OCI-LY7 (cell line): ENCODE results near the gene ACAN. TPM values are rescaled to one million over a fixed set of nuclear protein-coding genes. Genes with fewer than 3 reads are reported as not detected.

Experiments
- BruUV-seq: library from RNA; stranded (reverse); fragments of 400-500 nt; replicated peaks from 2 replicates; lab custom pipeline; 2021; lab: Mats Ljungman, UMichigan
- CTCF ChIA-PET: fragments of 300-600 bp; sonication (Branson Sonifier 250); formaldehyde crosslinking; loops from one replicate; lab custom pipeline; 2022; ENCODE audit warnings: antibody characterized with exemption; ENCODE audit not compliant: unreplicated experiment; lab: Charles Lee
- POLR2A ChIA-PET: fragments of 300-600 bp; sonication (Branson Sonifier 250); formaldehyde crosslinking; loops from one replicate; lab custom pipeline; 2022; ENCODE audit warnings: antibody characterized with exemption; lab: Charles Lee
- DNase-seq: peaks from one replicate; pipeline ENCODE4 v3.0.0-alpha.2; 2015; ENCODE audit warnings: low spot score
- H2AFZ ChIP-seq: fragments of 200-600 bp; sonication (generic), shearing (Covaris generic); 2 replicates; pipeline ENCODE4 v1.6.1; 2014; ENCODE audit warnings: mild to moderate bottlenecking, antibody characterized with exemption, low read length, moderate library complexity
- H3K27ac ChIP-seq: fragments of 200-600 bp; sonication (generic); 2 replicates; pipeline ENCODE4 v1.5.1; 2014; ENCODE audit warnings: mixed run types, low read depth, mild to moderate bottlenecking, moderate library complexity, low read length, inconsistent platforms; ENCODE audit not compliant: poor library complexity, severe bottlenecking
- H3K36me3 ChIP-seq: fragments of 200-600 bp; sonication (generic); 2 replicates; pipeline ENCODE4 v1.6.1; 2014; ENCODE audit warnings: mild to moderate bottlenecking, antibody characterized with exemption, low read length, moderate library complexity, mixed read lengths; ENCODE audit not compliant: insufficient read depth
- H3K4me1 ChIP-seq: fragments of 200-600 bp; sonication (generic); 2 replicates; pipeline ENCODE4 v1.5.1; 2014; ENCODE audit warnings: mild to moderate bottlenecking, low read length; ENCODE audit not compliant: insufficient read depth, poor library complexity, severe bottlenecking
- H3K4me2 ChIP-seq: fragments of 200-600 bp; sonication (generic); 2 replicates; pipeline ENCODE4 v1.6.1; 2014; ENCODE audit warnings: mild to moderate bottlenecking, low read length
- H3K4me3 ChIP-seq: fragments of 200-600 bp; sonication (generic); 2 replicates; pipeline ENCODE4 v1.5.1; 2014; ENCODE audit warnings: mild to moderate bottlenecking, low read depth, low read length; ENCODE audit not compliant: poor library complexity, severe bottlenecking
- H3K79me2 ChIP-seq: fragments of 200-600 bp; sonication (generic); 2 replicates; pipeline ENCODE4 v1.6.1; 2016; ENCODE audit warnings: low read depth, mild to moderate bottlenecking, low read length, moderate library complexity, mixed read lengths; ENCODE audit not compliant: insufficient read depth
- H3K9me2 ChIP-seq: fragments of 200-600 bp; sonication (generic); 2 replicates; pipeline ENCODE4 v1.6.1; 2016; ENCODE audit warnings: mild to moderate bottlenecking, low read length, mixed read lengths; ENCODE audit not compliant: insufficient read depth
- H3K9me3 ChIP-seq: fragments of 200-600 bp; sonication (generic); 2 replicates; pipeline ENCODE4 v1.6.1; 2014; ENCODE audit warnings: mild to moderate bottlenecking, mixed run types, low read length, mixed read lengths
- H4K20me1 ChIP-seq: fragments of 200-600 bp; sonication (generic); 2 replicates; pipeline ENCODE4 v1.6.1; 2014; ENCODE audit warnings: mild to moderate bottlenecking, antibody characterized with exemption, low read length, moderate library complexity, mixed read lengths; ENCODE audit not compliant: insufficient read depth
- EZH2phosphoT487 ChIP-seq: fragments of 200-600 bp; sonication (generic); IDR thresholded peaks from 2 replicates; pipeline ENCODE4 v1.6.1; 2018; ENCODE audit warnings: low read depth, borderline replicate concordance, mild to moderate bottlenecking, mixed run types, antibody characterized with exemption, low read length, moderate library complexity, mixed read lengths
- intact Hi-C: fragments of 100-400 bp; cut with micrococcal nuclease; formaldehyde crosslinking; loops from one replicate; pipeline ENCODE4 v1.10.0; 2022; ENCODE audit not compliant: unreplicated experiment
- total RNA-seq, 2 experiments: library from RNA; depleted of rRNA in 1 of 2; stranded (reverse); fragments of >200 nt in 1 of 2; shearing (Covaris generic) in 1 of 2; gene quantifications; 2 replicates each; pipeline ENCODE4 v1.2.3, GENCODE V29; 2014 to 2022
- TF ChIP-seq, protein P1 (sequence below): fragments of 200-600 bp; sonication (generic); conservative IDR thresholded peaks from 2 replicates; pipeline ENCODE4 v1.5.1; 2014; ENCODE audit warnings: mild to moderate bottlenecking, antibody characterized with exemption, low read length, moderate library complexity, mixed read lengths

Gene ACAN
- total RNA-seq, 2 experiments from 2014 or later: not detected

DNA sequence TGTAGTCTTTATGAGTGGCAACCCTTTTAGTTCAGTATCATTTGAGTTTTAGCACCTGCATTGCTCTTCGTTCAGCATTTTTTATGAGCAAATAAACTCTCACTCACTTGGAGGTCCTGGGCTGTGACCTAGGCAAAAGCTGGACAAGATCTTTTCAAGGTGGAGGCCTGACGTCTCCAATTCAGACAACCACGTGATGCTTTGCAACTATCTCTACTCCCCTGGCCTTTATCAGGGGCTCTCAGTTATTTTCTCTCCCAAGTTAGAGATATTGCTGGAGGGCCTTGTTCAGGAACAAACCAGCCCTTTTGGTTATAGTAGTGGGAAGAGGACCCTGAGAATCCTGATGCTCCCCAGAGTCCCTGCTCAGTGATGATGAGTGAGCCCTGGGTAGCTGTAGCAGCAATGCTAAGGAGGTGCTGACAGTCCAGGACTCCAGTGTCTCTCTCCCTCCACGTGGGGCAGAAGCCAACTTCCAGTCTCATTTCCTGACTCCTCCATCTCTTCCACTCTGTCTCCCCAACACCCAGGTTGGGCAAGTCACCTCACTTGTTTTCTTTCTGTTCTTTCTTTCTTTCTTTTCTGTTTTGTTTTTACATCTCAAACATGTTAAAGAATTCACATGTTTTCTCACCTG is 61.7 kb downstream of the ACAN start:
- no TSS peak for BruUV-seq
- ChIA-PET CTCF (no interaction called here), POLR2A (interaction anchor here (0.7 kb wide), 1 partner anchor 390 kb away, joined by 3 read pairs; no protein-coding TSS in a partner anchor)
- no peak for DNase-seq
- Histone ChIP-seq H3K9me3 (no peaks in the 10 kb centered on the region), H3K9me2 (no peaks in the 10 kb centered on the region), H3K4me2 (no peak overlapping the region), H3K4me3 (no peak overlapping the region), H3K79me2 (no peaks in the 10 kb centered on the region), H3K27ac (no peak overlapping the region), H2AFZ (no peak overlapping the region), H4K20me1 (no peaks in the 10 kb centered on the region), H3K36me3 (no peaks in the 10 kb centered on the region), H3K4me1 (no peaks in the 10 kb centered on the region)
- TF ChIP-seq, protein P1, sequence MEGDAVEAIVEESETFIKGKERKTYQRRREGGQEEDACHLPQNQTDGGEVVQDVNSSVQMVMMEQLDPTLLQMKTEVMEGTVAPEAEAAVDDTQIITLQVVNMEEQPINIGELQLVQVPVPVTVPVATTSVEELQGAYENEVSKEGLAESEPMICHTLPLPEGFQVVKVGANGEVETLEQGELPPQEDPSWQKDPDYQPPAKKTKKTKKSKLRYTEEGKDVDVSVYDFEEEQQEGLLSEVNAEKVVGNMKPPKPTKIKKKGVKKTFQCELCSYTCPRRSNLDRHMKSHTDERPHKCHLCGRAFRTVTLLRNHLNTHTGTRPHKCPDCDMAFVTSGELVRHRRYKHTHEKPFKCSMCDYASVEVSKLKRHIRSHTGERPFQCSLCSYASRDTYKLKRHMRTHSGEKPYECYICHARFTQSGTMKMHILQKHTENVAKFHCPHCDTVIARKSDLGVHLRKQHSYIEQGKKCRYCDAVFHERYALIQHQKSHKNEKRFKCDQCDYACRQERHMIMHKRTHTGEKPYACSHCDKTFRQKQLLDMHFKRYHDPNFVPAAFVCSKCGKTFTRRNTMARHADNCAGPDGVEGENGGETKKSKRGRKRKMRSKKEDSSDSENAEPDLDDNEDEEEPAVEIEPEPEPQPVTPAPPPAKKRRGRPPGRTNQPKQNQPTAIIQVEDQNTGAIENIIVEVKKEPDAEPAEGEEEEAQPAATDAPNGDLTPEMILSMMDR: no peak
- TF ChIP-seq EZH2phosphoT487: no peak
- intact Hi-C loops: no loop called here

DNA sequence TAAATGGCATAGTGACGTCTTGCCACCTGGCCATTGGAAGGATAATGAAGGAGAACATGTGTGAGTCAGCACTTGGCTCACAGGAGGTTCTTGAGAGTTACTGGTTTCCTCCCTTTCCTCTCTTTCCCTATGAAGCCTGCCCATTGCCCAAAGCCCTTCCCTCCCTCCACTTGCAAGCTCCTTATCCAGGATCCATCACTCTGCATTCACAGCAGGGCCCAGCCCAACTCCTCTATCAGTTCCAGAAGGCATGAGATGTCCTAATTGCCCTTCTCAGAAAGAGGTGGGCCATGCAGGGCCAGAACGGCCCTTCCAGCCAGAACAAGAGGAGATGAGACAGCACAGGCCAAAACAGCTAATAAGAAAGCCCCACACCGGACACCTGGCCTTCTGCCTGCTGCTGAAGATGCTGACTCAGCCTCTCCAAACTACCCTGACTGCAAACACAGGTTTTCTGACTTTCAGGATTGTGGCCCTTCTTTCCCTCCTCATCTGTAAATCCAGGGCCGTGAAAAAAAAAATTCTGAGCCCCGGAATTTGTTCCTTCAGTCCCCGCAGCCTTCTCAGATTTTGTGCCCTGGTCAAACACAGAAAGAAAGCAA is 62.4 kb downstream of the ACAN start:
- Histone ChIP-seq H3K79me2 (no peaks in the 10 kb centered on the region), H3K27ac (no peak overlapping the region), H3K9me3 (no peaks in the 10 kb centered on the region), H2AFZ (no peak overlapping the region), H3K4me2 (no peak overlapping the region), H3K4me3 (no peak overlapping the region), H3K36me3 (no peaks in the 10 kb centered on the region), H3K9me2 (no peaks in the 10 kb centered on the region), H3K4me1 (no peaks in the 10 kb centered on the region), H4K20me1 (no peaks in the 10 kb centered on the region)
- TF ChIP-seq, protein P1: no peak
- TF ChIP-seq EZH2phosphoT487: no peak
- BruUV-seq: no TSS peak
- POLR2A ChIA-PET: no interaction called here
- CTCF ChIA-PET: no interaction called here
- DNase-seq: no peak
- intact Hi-C loops: no loop called here

DNA sequence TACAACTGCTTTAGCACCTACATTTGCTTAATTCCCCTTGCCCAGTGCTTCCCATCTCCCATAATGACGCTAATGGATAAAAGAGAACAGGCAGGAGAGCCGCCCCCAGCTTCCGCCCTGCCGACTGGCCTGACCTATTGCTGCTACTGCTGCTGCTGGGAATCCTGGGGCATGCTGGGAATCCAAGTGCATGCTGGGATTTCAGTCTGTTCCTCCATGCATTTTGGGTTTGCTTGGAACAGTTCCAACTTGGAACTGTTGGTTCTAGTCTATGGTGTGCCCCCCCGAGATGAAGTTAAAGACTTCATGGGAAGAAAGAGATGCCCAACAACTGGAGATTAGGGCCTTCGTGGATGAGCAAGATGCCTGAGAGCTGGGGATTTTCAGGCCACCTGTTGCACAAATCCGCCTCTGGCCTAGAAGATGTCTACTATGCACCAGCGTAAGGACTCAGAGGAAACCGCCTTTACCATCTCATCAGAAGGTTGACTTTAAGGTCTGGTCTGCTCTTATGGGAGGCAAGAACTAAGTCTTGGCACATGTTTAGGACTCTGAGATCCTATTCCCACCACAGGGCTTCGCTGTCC is 63.2 kb downstream of the ACAN start:
- ChIA-PET CTCF (no interaction called here), POLR2A (no interaction called here)
- H4K20me1 ChIP-seq: no peaks in the 10 kb centered on the region
- H3K4me3 ChIP-seq: no peak overlapping the region
- DNase-seq: no peak
- BruUV-seq: no TSS peak
- no peak overlapping the region for H3K27ac ChIP-seq
- H3K4me2 ChIP-seq: no peak overlapping the region
- no peaks in the 10 kb centered on the region for H3K4me1 ChIP-seq
- no peak overlapping the region for H2AFZ ChIP-seq
- no peaks in the 10 kb centered on the region for H3K79me2 ChIP-seq
- TF ChIP-seq, protein P1: no peak
- TF ChIP-seq EZH2phosphoT487: no peak
- no peaks in the 10 kb centered on the region for H3K9me3 ChIP-seq
- no peaks in the 10 kb centered on the region for H3K36me3 ChIP-seq
- intact Hi-C loops: no loop called here
- H3K9me2 ChIP-seq: no peaks in the 10 kb centered on the region
